ENCODE data around the gene FHL2. TPM values are rescaled to one million over a fixed set of nuclear protein-coding genes. Genes with fewer than 3 reads are reported as not detected.

FHL2 gene
- total and polyA plus RNA-seq, 2 experiments from 2014 or later, result 17.9 to 18.8 TPM

GRCh38 chr2:105313877-105314276 lies 85.0 kb downstream of the FHL2 start:
- Histone ChIP-seq H3K27me3 (no peaks in the 10 kb centered on the region), H3K27ac (no peak overlapping the region), H2AFZ (no peak overlapping the region), H3K79me2 (peaks cover 80% of the 10 kb centered on the region), H3K9me3 (ENCODE audit: low read depth) (no peaks in the 10 kb centered on the region), H3K4me2 (no peak overlapping the region), H3K4me1 (ENCODE audit: insufficient read depth) (no peaks in the 10 kb centered on the region), H3K9me2 (replicated peaks; ENCODE audit: insufficient read depth) (no peaks in the 10 kb centered on the region), H4K20me1 (ENCODE audit: insufficient read depth, poor library complexity, severe bottlenecking) (no peaks in the 10 kb centered on the region), H3K4me3 (no peak overlapping the region), H3K36me3 (replicated peaks; ENCODE audit: insufficient read depth, low read depth) (no peaks in the 10 kb centered on the region)
- TF ChIP-seq CTCF (IDR thresholded peaks at IDR 0.05; ENCODE audit: poor library complexity) (no peak), EZH2phosphoT487 (IDR thresholded peaks at IDR 0.05; ENCODE audit: low read depth, severe bottlenecking, unreplicated experiment) (no peak), EZH2 (IDR thresholded peaks at IDR 0.05; ENCODE audit: borderline replicate concordance) (no peak)
- no peak for DNase-seq (ENCODE audit: low spot score)

Other genes with a start within 250 kb of the FHL2 start
- not detected in 2 replicates for gene GPR45, start 157.3 kb downstream of the FHL2 start, total RNA-seq
- gene GPR45, start 157.3 kb downstream of the FHL2 start, polyA plus RNA-seq, result 0.23 TPM in 1 of 2 replicates, not detected in the other
- gene TGFBRAP1, start 69.3 kb downstream of the FHL2 start, total RNA-seq, result 17.7 and 18.3 TPM in 2 replicates
- 10.4 and 11.0 TPM in 2 replicates for gene TGFBRAP1, start 69.3 kb downstream of the FHL2 start, polyA plus RNA-seq
- 16.3 and 19.6 TPM in 2 replicates for gene C2orf49, start 61.5 kb downstream of the FHL2 start, total RNA-seq
- gene C2orf49, start 61.5 kb downstream of the FHL2 start, polyA plus RNA-seq, result 13.5 and 16.9 TPM in 2 replicates

Data from hepatocyte (in vitro differentiated cells).